Caki2 (cell line): Measurements from ENCODE around the gene SPAST. TPM values are rescaled to one million over a fixed set of nuclear protein-coding genes. Genes with fewer than 3 reads are reported as not detected.
A peak's percentile ranks its signal among the peaks of the same experiment; 100 is the strongest.
"Not testable (repeated sequence)": the region's sequence is repeated elsewhere in the genome, so short reads cannot be mapped to it uniquely, and the experiment has no call there.

Source experiments
- DNase-seq: peaks from one replicate; pipeline ENCODE4 v3.0.0-alpha.2; 2015; ENCODE audit warnings: low read depth
- in situ Hi-C: cut with HindIII; loops from 2 replicates; pipeline ENCODE4 v1.10.0; 2016; ENCODE audit warnings: low sequenced_read_pairs, low pct_unique_long_range_greater_than_20kb, mixed read lengths
- total RNA-seq: library from RNA; depleted of rRNA; stranded (reverse); fragments of >200 nt; shearing (Covaris generic); gene quantifications from 2 replicates; pipeline ENCODE4 v1.2.3, GENCODE V29; 2014; ENCODE audit warnings: low replicate concordance; rRNA removed

SPAST gene, protein sequence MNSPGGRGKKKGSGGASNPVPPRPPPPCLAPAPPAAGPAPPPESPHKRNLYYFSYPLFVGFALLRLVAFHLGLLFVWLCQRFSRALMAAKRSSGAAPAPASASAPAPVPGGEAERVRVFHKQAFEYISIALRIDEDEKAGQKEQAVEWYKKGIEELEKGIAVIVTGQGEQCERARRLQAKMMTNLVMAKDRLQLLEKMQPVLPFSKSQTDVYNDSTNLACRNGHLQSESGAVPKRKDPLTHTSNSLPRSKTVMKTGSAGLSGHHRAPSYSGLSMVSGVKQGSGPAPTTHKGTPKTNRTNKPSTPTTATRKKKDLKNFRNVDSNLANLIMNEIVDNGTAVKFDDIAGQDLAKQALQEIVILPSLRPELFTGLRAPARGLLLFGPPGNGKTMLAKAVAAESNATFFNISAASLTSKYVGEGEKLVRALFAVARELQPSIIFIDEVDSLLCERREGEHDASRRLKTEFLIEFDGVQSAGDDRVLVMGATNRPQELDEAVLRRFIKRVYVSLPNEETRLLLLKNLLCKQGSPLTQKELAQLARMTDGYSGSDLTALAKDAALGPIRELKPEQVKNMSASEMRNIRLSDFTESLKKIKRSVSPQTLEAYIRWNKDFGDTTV
- 18.9 and 21.3 TPM in 2 replicates for total RNA-seq

DNA sequence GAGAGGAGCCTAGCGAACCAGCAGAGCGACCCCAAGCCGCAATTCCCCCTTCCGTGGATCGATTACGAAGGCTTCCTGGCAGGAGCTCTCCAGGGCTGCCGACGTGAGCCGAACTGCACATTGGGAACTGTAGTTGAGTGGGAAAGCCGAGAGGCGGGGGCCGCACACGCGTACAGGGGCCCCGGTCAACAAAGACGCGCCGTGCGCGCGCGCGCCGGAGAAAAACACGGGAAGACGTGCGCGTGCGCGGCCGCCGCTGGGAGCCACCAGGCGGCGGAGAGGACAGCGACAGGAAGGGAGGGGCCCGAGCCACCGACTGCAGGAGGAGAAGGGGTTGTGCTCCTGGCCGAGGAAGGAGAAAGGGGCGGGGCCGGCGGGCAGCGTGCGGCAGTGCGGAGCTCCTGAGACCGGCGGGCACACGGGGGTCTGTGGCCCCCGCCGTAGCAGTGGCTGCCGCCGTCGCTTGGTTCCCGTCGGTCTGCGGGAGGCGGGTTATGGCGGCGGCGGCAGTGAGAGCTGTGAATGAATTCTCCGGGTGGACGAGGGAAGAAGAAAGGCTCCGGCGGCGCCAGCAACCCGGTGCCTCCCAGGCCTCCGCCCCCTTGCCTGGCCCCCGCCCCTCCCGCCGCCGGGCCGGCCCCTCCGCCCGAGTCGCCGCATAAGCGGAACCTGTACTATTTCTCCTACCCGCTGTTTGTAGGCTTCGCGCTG, at the start of gene SPAST:
TSS of gene SPAST (plus strand) at position 247 of the 711 bp plus-strand sequence. CDS start at position 523, 276 bp downstream.
- peak; percentile 100 for DNase-seq
- in situ Hi-C loops = no loop called here

DNA sequence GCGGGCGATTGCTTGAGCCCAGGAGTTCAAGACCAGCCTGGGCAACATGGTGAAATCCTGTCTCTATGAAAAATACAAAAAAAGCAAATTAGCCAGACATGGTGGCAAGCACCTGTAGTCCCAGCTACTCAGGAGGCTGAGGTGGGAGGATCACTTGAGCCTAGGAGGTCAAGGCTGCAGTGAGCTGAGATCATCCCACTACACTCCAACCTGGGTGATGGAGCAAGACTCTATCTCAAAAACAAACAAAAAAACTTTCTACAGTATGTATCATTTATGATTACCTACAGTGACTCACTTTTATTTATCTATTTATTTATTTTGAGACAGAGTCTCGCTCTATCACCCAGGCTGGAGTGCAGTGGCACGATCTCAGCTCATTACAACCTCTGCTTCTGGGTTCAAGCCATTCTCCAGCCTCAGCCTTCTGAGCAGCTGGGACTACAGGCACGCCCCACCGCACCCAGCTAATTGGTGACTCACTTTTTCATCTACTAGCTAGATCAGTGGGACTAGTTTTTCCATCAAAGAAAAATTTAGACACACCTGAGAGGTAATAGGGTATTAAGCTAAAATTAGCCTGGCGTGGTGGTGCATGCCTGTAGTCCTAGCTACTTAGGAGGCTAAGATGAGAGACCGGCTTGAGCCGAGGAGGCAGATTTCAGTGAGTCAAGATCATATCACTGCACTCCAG, 44.4 kb upstream of the SPAST start:
- in situ Hi-C loops = not testable (repeated sequence)
- DNase-seq = peak; percentile 46

DNA sequence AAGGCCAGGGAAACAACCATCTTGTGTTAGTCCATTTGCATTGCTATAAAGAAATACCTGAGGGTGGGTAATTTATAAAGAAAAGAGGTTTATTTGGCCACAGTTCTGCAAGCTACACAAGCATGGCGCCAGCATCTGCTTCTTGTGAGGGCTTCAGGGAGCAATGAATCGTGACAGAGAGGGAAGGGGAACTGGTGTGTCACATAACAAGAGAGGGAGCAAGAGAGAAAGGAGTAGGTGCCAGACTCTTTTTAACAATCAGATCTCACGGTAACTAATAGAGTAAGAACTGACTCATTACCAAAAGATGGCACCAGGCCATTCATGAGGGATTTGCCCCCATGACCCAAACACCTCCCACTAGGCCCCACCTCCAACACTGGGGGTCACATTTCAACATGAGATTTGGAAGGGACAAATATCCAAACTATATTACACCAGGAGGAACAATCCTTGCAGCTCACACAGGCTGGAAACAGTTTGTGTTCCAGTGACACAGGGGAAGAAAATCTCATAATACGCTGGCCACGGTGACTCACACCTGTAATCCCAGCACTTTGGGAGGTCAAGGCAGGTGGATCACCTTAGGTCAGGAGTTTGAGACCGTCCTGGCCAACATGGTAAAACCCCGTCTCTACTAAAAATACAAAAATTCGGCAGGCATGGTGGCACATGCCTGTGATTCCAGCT, 29.0 kb upstream of the SPAST start:
- in situ Hi-C loops, DNase-seq: not testable (repeated sequence)

DNA sequence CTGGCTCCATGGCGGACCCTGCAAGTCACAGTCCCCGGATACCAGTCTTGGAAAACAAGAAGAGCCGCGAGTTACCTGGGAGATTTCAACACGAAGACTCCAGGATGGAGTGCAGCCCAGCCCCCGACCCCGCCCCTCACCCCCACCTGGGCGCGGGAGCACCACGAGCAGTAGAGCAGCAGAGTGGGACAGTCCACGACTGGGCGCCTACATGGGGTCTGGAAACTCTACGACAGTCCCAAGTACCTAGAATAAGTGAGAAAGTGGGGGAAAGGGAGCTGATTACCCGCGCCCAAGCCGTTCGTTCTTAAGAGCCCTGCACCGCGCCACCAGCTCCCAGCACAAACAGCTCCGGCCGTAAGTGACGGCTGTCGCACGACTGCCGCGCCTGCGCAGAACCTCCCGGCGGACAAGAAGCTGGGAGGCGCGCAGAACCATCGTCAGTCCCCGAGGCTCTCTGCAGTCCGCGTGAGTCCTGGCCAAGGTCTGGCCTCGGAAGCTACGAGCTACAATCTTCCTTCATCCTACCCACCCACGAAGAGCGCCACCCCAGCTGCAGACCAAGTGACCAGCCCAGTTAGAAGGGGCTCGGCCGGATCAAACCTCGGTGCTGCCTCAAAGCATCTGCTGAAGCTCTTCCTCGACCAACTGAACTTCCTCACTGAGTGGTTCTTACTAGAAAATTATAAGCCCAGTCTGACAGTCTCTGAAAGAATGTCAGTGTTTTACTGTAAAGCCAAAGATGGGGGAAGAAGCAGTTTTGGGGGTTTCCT, 23.7 kb upstream of the SPAST start, which contains the start of gene DPY30:
TSS of gene DPY30 (minus strand) at position 359 of the 773 bp plus-strand sequence. CDS start at position 10, 349 bp downstream.
- peak; percentile 90 for DNase-seq
- in situ Hi-C loops = no loop called here

DNA sequence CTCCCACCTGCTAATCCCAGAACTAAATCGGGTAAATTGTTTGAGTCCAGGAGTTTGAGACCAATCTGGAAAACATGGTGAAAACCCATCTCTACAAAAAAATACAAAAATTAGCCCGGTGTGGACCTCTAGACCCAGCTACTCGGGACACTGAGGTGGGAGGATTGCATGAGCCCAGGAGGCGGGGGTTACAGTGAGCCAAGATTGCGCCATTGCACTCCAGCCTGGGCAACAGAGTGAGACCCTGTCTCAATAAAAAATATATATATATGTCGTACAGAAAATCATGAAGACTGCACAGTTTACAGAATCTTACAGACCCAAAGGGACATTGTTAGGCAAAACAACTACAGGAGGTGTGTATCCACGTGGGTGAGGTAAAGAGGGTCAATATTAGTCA, 19.8 kb upstream of the SPAST start:
- in situ Hi-C loops = no loop called here
- DNase-seq = no peak

DNA sequence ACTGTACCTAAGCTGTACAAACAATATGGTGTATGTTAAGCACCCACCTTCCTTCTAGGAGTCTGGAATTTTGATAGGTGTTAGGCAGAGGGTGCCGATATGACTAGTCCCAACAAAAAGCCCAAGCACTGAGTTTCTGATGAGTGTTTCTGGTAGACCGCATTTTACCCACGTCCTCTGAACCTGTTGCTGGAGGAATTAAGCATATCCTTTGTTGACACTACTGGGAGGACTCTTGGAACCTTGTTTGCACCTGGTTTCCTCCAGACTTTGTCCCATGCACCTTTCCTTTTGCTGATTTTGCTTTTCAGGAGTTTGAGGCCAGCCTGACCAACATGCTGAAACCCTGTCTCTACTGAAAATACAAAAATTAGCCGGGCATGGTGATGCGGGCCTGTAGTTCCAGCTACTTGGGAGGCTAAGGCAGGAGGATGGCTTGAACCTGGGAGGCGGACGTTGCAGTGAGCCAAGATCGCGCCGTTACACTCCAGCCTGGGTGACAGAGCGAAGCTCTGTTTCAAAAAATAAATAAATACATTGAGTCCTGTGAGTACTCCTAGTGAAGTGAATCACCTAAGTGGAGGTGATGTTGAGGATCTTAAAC, 11.4 kb upstream of the SPAST start:
- in situ Hi-C loops = no loop called here

DNA sequence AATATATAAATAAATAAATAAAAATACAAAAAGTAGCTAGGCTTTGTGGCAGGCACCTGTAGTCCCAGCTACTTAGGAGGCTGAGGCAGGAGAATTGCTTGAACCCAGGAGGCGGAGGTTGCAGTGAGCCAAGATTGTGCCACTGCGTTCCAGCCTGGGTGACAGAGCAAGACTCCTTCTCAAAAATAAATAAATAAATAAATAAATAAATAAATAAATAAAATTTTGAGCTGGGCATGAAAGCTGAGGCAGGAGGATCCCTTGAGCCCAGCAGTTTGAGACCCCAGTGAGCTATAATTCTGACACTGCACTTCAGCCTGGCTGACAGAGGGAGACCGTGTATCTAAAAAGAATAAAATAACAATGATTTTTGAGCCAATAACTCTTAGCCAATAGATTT, 8.8 kb upstream of the SPAST start:
- DNase-seq, in situ Hi-C loops: not testable (repeated sequence)

More for the DNA sequence above, 11.4 kb upstream of the SPAST start:
- DNase-seq = no peak

DNA sequence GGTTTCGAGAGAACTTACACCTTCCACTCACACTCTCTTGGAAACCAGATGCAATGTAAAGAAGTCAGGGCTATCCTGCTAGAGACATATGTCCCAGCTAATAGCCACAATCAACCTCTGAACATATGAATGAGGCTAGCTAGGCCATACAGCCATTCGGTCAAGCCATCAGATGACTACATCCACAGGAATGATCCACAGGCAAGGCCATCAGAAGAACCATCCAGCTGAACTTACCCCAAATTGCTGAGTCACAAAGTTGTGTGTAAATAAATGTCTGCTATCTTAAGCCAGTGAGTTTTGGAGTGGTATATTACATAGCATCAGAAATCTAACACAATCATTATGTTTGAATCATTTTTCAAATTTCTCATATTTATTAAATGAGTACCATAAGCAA, 5.2 kb upstream of the SPAST start:
- in situ Hi-C loops = no loop called here
- DNase-seq = peak; percentile 20

DNA sequence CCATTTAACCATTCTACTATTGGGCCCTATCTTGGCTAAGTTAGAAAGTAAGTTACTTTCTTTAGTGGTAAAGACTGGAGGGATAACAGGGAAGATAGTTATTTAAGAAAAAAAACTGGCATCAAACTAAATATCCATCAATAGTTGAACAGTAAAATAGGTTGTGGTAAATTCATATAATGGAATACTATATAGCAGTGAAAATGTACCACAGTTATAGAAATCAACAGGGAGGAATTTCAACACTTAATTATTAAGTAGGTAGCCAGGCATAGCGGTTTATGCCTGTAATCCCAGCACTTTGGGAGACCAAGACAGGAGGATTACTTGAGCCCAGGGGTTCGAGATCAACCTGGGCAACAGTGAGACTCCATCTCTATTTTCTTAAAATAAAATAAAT, 3.1 kb upstream of the SPAST start:
- in situ Hi-C loops = no loop called here
- no peak for DNase-seq

DNA sequence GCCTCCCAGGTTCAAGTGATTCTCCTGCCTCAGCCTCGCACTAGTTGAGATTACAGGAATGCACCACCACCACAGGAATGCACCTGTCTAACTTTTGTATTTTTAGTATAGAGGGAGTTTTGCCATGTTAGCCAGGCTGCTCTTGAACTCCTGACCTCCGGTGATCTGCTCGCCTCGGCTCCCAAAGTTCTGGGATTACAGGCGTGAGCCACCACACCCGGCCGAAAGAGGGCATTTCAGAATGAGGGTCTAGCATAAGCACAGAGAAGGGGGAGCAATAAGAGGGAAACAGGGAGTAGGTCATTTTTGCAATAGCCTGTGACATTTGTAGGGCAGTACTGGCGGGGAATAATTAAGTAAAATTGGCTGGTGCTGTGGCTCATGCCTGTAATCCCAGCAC, 1.9 kb upstream of the SPAST start:
- in situ Hi-C loops = no loop called here
- DNase-seq = no peak

DNA sequence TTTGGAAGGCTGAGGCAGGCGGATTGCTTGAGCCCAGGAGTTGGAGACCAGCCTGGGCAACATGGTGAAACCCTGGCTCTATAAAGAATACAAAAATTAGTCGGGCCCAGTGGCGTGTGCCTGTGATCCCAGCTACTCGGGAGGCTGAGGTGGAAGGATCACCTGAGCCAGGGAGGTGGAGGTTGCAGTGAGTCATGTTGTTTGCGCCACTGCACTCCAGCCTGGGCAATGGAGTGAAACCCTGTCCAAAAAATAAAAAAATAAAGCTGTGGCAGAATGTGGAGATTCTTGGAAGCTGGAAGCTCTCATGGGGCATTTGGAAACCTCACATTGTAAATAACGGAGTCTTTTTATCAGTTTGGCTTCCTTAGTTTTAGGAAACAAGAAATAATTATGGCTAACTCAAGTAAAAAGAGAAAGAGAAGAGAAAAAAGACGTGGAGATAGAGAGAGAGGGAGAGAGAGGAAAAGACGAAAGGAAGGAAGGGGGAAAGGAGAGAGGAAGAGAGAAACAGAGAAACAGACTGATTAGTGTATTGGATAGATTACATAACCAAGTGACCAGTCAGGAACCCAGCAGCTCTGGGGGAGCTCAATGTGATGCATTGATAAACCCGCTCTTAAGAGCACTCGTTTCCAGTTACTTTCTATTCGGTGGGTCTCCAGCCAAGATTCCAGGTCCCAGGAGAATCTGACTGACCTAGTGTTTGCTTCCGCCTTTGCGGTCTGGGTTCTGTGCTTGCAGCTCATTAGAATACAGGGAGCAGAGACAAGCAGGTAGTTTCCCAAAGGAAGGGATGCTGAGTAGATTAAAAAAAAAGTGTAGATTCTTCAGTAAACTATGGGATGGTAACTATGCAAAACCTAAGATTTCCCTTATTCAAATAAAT, 1.1 kb upstream of the SPAST start:
- DNase-seq = peak; percentile 60
- in situ Hi-C loops = no loop called here

DNA sequence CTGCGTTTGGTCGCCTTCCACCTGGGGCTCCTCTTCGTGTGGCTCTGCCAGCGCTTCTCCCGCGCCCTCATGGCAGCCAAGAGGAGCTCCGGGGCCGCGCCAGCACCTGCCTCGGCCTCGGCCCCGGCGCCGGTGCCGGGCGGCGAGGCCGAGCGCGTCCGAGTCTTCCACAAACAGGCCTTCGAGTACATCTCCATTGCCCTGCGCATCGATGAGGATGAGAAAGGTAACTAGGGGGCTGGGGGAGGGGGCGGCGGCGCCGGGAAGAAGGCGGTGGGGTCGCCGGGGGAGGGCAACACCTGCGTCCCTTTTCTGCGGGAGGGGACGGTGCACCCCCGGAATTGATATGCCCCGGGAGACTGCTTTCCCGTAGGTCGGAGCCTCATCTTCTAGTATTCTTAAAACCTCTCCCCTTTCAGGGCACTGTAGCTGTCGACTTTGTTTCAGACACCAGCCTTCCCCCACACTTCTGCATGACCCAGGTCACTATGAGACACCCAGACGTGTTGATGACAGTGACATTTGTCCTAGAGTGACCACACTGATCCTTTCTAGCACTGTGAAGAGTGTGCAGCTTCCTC, 755 bp downstream of the SPAST start:
- in situ Hi-C loops = no loop called here
- peak; percentile 7 for DNase-seq

DNA sequence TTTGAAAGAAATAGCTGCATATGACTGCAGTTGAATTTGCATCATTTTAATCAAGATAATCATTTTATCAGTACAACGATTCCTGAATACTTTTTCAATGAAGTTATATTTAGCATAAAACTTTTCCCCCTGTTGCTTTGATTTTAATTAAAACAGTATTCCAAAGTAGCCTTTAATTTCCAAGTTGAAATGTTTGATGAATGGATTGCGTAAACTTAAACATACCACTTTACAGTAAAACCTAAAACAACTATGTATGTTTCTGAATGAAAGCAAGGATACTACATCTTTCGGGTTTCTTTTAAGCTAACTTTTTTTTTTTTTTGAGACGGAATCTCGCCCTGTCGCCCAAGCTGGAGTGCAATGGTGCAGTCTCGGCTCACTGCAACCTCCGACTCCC, 1.4 kb downstream of the SPAST start:
- in situ Hi-C loops = no loop called here
- no peak for DNase-seq

DNA sequence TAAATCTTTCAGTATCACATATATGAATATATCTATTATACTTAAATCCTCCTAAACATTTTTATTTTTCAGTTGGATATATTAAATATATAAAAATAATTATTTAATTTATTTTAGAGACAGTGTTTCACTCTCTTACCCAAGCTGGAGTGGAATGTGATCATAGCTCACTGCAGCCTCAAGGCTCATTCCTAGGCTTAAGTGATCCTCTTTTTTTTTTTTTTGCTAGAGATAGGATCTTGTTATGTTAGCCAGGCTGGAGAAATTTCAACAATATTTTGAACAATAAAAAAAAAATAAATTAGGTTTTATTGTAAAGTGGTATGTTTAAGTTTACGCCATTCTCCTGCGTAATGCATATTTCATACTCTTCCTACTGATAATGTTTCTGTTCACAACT, 4.2 kb downstream of the SPAST start:
- DNase-seq = no peak
- in situ Hi-C loops = no loop called here

DNA sequence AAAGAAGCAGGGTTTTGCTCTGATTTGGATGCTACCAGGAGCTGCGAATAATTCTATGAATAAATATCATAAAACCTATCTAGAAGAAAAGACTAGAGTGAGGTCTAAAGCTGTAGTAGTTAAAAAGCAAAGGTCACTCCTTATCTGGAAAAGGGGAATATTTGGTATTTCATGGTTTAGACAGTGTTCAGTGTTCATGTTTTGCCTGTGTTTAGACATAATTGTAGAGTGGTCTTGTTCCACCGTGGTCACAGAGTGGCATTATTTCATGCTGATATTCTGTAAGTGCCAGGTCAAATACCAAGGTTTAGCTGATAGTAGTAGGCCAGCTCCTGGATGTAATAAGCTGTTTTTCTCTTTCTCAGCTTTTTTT, 10.8 kb downstream of the SPAST start:
- in situ Hi-C loops = no loop called here
- DNase-seq = no peak

DNA sequence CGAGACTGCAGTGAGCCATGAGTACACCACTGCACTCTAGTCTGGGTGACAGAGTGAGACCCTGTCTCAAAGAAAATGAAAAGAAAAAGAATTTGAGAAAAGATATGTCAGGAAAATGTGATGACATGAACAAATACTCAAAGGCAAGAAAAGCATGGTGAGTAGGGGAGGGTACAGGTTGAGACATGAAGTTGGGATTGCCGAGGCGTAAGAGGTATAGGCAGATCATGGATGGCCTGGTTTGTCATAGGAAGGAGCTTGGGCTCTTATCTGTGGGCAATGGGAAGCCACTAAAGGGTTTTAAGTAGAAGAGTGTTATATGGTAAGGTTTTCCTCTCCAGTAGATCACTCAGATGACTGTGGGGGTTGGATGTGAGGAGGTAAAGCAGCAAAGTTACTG, 32.3 kb downstream of the SPAST start:
- DNase-seq = no peak
- in situ Hi-C loops = no loop called here
